Lung (tissue), 12 donors: ENCODE measurements around the gene TMC5. TPM values are rescaled to one million over a fixed set of nuclear protein-coding genes. Genes with fewer than 3 reads are reported as not detected.
"Not testable (repeated sequence)": the region's sequence is repeated elsewhere in the genome, so short reads cannot be mapped to it uniquely, and the experiment has no call there.

ENCODE experiments used
- ATAC-seq: fragments of 200-7000 bp; cut with Tn5 transposase; one replicate; pipeline ENCODE4 v1.9.1; 2020; ENCODE audit warnings: moderate number of reproducible peaks; ENCODE audit not compliant: insufficient read depth, low FRiP score
- DNase-seq, 3 donors: peaks; one replicate each; pipeline ENCODE4 v3.0.0-alpha.2; 2013 to 2017
- H3K27ac ChIP-seq, 2 donors: one replicate each; pipeline ENCODE4 v1.5.1; 2013; ENCODE audit warnings: mild to moderate bottlenecking in 2 of 2, moderate library complexity in 2 of 2, control low read depth in 1 of 2, inconsistent platforms in 1 of 2, low read depth in 1 of 2, low read length in 1 of 2
- H3K27me3 ChIP-seq, 3 donors: one replicate each; pipeline ENCODE4 v1.5.1; 2013; ENCODE audit warnings: low read length in 2 of 3; ENCODE audit not compliant: control insufficient read depth in 3 of 3, insufficient read depth in 3 of 3
- H3K36me3 ChIP-seq, 4 donors: one replicate each; pipeline ENCODE4 v1.5.1; 2013; ENCODE audit warnings: low read length in 4 of 4, mild to moderate bottlenecking in 1 of 4, moderate library complexity in 1 of 4; ENCODE audit not compliant: control insufficient read depth in 4 of 4, insufficient read depth in 4 of 4
- H3K4me1 ChIP-seq, 5 donors: one replicate each; pipeline ENCODE4 v1.5.1; 2013; ENCODE audit warnings: low read length in 5 of 5, mild to moderate bottlenecking in 2 of 5, moderate library complexity in 1 of 5; ENCODE audit not compliant: control insufficient read depth in 5 of 5, insufficient read depth in 5 of 5
- H3K4me3 ChIP-seq: one replicate; pipeline ENCODE4 v1.5.1; 2013; ENCODE audit warnings: mild to moderate bottlenecking, control low read depth, moderate library complexity
- H3K9ac ChIP-seq, 2 donors: one replicate each; pipeline ENCODE4 v1.5.1; 2013; ENCODE audit warnings: low read length in 2 of 2, control low read depth in 1 of 2; ENCODE audit not compliant: insufficient read depth in 1 of 2
- H3K9me3 ChIP-seq, 4 donors: one replicate each; pipeline ENCODE4 v1.5.1; 2013; ENCODE audit warnings: low read length in 3 of 4, mild to moderate bottlenecking in 1 of 4, moderate library complexity in 1 of 4; ENCODE audit not compliant: control insufficient read depth in 4 of 4, insufficient read depth in 3 of 4
- WGBS, 2 donors: extraction: QIAGEN DNeasy Blood & Tissue Kit; methylation state at CpG; one replicate each; pipeline ENCODE4 v1.1.7; 2013; 5-methylcytosine and 5-hydroxymethylcytosine counted together
- polyA plus RNA-seq, 2 donors: library from polyadenylated mRNA; stranded (reverse); fragments of 200-250 nt; gene quantifications; one replicate each; pipeline ENCODE4 v1.2.1, GENCODE V29; 2013
- total RNA-seq, 2 donors: library from RNA; depleted of rRNA in 1 of 2; stranded (reverse); fragments of >200 nt in 1 of 2; gene quantifications; one replicate each; pipeline ENCODE4 v1.2.1, GENCODE V29; 2014 to 2021
- TF ChIP-seq, protein P1 (sequence below): IDR thresholded peaks from 2 replicates; pipeline ENCODE4 v1.5.1; 2012; ENCODE audit warnings: mild to moderate bottlenecking; ENCODE audit errors: control extremely low read depth, extremely low read depth
- donor health status: control.
- donor health status: control.
- donor health status: Bipolar disorder and iron deficiency.
- donor health status: healthy.
- donor health status: DM: yes; HTN: yes; CAD: no.

TMC5 gene
- total and polyA plus RNA-seq, 4 donors = 43.2 to 129 (median 53.4) TPM

DNA sequence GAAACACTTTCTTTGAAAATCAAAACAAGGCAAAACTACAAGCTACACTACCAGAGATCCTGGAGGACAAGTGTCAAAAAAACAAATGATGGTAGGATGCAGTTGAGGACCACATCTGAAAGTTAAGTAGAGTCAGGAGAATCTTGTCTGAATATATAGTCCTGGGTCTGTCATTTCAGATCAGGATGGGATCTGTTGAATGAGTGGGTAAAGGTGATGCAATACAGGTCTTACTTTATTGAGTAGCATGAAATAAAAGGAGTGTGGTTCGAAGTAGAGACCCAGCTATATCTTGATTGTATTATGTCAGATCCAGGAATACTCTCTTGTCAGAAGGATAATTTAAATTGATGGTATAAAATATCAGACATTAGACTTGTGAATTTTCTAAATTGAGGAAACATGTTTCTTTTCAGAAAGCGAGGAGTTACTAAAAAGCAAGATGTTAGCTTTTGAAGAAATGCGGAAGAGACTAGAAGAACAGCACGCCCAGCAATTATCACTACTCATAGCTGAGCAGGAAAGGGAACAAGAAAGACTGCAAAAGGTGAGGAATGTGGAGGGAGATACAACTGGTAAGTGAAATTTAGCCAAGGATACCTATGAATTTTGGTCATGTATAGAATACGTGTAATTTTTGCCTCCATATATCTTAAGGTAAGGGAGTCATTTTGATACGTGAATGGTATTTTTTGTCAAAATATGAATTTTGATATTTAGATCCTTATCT lies 122.7 kb downstream of the TMC5 start:
- no peaks in the 10 kb centered on the region for H3K9me3 ChIP-seq
- WGBS, 2 donors = 97 to 98% methylated on average over 6 of the region's 6 CpGs
- ATAC-seq = no peak

DNA sequence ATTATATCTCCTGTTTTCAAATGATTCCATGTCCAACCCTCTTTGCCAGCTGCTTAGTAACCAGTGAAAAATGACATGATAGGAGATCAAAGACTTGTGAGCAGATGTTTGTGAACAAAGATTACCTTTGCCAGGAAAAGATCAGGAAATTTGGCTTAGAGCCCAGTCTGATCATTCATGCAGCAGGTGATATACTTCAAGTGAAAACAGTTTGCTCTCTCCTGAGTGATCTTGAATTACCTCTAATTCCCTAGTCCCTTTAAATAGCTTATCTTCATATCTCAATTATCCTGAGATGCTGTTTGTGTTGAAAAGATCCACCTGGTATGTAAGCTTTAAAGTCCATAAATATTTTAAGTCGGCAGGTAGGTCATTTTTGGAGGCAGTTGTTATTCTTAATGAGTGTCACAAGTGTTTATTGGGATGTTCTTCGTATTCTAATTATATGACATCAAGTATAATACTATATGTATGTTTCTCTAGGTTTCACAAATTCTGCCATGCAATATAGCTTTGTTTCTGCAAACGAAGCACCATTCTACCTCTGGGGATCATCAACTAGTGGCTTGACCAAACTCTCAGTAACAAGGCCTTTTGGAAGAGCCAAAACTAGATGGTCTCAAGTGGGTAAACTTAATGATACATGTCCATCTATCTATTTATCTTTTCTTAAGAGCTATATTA lies 124.6 kb downstream of the TMC5 start:
- DNase-seq (no peak), ATAC-seq (no peak)
- Histone ChIP-seq H3K36me3 (peaks cover 14 to 35% (median 17%) of the 10 kb centered on the region in 4 donors), H3K27ac (no peak overlapping the region), H3K9ac (no peak overlapping the region), H3K27me3 (no peaks in the 10 kb centered on the region), H3K4me1 (no peaks in the 10 kb centered on the region), H3K9me3 (no peaks in the 10 kb centered on the region), H3K4me3 (no peak overlapping the region)
- TF ChIP-seq, protein P1, sequence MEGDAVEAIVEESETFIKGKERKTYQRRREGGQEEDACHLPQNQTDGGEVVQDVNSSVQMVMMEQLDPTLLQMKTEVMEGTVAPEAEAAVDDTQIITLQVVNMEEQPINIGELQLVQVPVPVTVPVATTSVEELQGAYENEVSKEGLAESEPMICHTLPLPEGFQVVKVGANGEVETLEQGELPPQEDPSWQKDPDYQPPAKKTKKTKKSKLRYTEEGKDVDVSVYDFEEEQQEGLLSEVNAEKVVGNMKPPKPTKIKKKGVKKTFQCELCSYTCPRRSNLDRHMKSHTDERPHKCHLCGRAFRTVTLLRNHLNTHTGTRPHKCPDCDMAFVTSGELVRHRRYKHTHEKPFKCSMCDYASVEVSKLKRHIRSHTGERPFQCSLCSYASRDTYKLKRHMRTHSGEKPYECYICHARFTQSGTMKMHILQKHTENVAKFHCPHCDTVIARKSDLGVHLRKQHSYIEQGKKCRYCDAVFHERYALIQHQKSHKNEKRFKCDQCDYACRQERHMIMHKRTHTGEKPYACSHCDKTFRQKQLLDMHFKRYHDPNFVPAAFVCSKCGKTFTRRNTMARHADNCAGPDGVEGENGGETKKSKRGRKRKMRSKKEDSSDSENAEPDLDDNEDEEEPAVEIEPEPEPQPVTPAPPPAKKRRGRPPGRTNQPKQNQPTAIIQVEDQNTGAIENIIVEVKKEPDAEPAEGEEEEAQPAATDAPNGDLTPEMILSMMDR = no peak
- 85 to 88% methylated on average over 3 of the region's 3 CpGs for WGBS, 2 donors

More for the DNA sequence above, 122.7 kb downstream of the TMC5 start:
- no peak overlapping the region for H3K27ac ChIP-seq
- peaks cover 17 to 42% (median 23%) of the 10 kb centered on the region in 4 donors for H3K36me3 ChIP-seq
- H3K9ac ChIP-seq = no peak overlapping the region
- TF ChIP-seq, protein P1 = no peak
- H3K27me3 ChIP-seq = no peaks in the 10 kb centered on the region
- H3K4me1 ChIP-seq = no peaks in the 10 kb centered on the region
- H3K4me3 ChIP-seq = no peak overlapping the region
- DNase-seq = no peak

DNA sequence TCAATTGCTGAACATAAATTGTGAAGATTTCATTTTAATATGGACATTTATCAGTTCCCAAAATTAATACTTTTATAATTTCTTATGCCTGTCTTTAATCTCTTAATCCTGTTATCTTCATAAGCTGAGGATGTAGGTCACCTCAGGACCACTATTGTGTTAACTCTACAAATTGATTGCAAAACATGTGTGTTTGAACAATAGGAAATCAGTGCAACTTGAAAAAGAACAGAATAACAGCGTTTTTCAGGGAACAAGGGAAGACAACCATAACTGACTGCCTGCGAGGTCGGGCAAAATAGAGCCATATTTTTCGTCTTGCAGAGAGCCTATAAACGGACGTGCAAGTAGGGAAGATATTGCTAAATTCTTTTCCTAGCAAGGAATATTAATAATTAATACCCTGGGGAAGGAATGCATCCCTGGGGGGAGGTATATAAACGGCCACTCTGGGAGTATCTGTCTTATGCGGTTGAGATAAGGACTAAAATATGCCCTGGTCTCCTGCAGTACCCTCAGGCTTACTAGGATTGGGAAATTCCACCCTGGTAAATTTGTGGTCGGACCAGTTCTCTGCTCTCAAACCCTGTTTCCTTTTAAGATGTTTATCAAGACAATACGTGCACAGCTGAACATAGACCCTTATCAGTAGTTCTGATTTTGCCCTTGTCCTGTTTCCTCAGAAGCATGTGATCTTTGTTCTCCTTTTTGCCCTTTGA lies 125.8 kb downstream of the TMC5 start:
- not testable (repeated sequence) for DNase-seq, H3K9me3 ChIP-seq, H3K4me1 ChIP-seq, ATAC-seq, H3K27me3 ChIP-seq, H3K27ac ChIP-seq, H3K4me3 ChIP-seq, H3K9ac ChIP-seq
- H3K36me3 ChIP-seq = peaks cover 11 to 34% (median 13%) of the 10 kb centered on the region in 4 donors
- WGBS, 2 donors = 67 to 68% methylated on average over 10 of the region's 10 CpGs

DNA sequence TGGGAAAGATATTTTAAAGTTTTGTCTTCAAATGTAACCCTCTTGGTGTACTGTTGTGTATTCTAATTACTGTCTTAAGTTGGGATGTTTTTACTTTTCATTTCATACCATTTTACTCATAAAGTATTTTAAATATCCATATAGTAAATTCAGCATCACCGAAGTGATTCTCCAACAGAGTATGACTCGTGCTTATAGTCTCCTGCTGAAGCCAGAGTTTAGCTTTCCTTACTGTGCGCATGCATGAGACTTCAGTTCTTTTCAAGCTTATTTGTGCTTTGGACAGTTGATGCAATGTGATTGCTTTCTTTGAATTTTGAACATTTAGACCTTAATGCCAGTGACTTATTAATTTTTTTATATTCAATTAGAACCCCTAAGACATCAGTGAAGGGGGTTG lies 130.5 kb downstream of the TMC5 start:
- ATAC-seq (no peak), DNase-seq (no peak)
- Histone ChIP-seq H3K9me3 (no peaks in the 10 kb centered on the region), H3K4me1 (no peaks in the 10 kb centered on the region), H3K27me3 (no peaks in the 10 kb centered on the region), H3K9ac (no peak overlapping the region), H3K27ac (no peak overlapping the region), H3K36me3 (peaks cover 5 to 17% (median 7%) of the 10 kb centered on the region in 4 donors), H3K4me3 (no peak overlapping the region)
- WGBS, 2 donors = 95 to 98% methylated on average over 3 of the region's 3 CpGs
- TF ChIP-seq, protein P1 = no peak
